Ureter (tissue), 1 donor: ENCODE data around the gene ERLIN1. TPM values are rescaled to one million over a fixed set of nuclear protein-coding genes. Genes with fewer than 3 reads are reported as not detected.

ENCODE experiments used
- total RNA-seq: library from RNA; stranded (reverse); gene quantifications from one replicate; pipeline ENCODE4 v1.2.4, GENCODE V29; 2023
- donor health status: DM: yes; HTN: yes; CAD: no.

Gene ERLIN1
- total RNA-seq, 1 donor from 2014 or later: 42.8 TPM

Other genes starting within 250 kb of the ERLIN1 start
- 54.6 TPM for gene DNMBP, start 176.1 kb downstream of the ERLIN1 start, total RNA-seq
- gene CPN1, start 104.2 kb downstream of the ERLIN1 start, total RNA-seq: not detected
- gene CHUK, start 43.6 kb upstream of the ERLIN1 start, total RNA-seq: 17.6 TPM
- gene CWF19L1, start 81.6 kb upstream of the ERLIN1 start, total RNA-seq: 31.2 TPM
- 34.4 TPM for gene BLOC1S2, start 100.7 kb upstream of the ERLIN1 start, total RNA-seq
- 0.16 TPM for gene PKD2L1, start 144.2 kb upstream of the ERLIN1 start, total RNA-seq
- 45.8 TPM for gene SCD, start 161.2 kb upstream of the ERLIN1 start, total RNA-seq